MM.1S (cell line): ENCODE results near the gene GNAS.

Experiments
- DNase-seq: peaks from one replicate; pipeline ENCODE4 v3.0.0-alpha.2; 2015
- H2AFZ ChIP-seq: fragments of 300-600 bp; sonication (generic); 2 replicates; pipeline ENCODE4 v1.6.0; 2016; ENCODE audit warnings: antibody characterized with exemption, low read length
- H3F3A ChIP-seq: fragments of 300-600 bp; sonication (generic); 2 replicates; pipeline ENCODE4 v1.6.1; 2016; ENCODE audit warnings: mild to moderate bottlenecking, antibody characterized with exemption, low read length, moderate library complexity, mixed read lengths; ENCODE audit not compliant: insufficient read depth
- H3K27ac ChIP-seq: fragments of 300-600 bp; sonication (generic); 2 replicates; pipeline ENCODE4 v1.5.1; 2016; ENCODE audit warnings: mild to moderate bottlenecking, low read length
- H3K27me3 ChIP-seq: fragments of 300-600 bp; sonication (generic); replicated peaks from 2 replicates; pipeline ENCODE4 v1.6.0; 2016; ENCODE audit warnings: low read length; ENCODE audit not compliant: insufficient read depth
- H3K36me3 ChIP-seq: fragments of 300-600 bp; sonication (generic); replicated peaks from 2 replicates; pipeline ENCODE4 v1.6.1; 2016; ENCODE audit warnings: mild to moderate bottlenecking, low read length, mixed read lengths; ENCODE audit not compliant: insufficient read depth
- H3K4me1 ChIP-seq: fragments of 300-600 bp; sonication (generic); 2 replicates; pipeline ENCODE4 v1.6.1; 2016; ENCODE audit warnings: low read length, mixed read lengths
- H3K4me2 ChIP-seq: fragments of 300-600 bp; sonication (generic); 2 replicates; pipeline ENCODE4 v1.6.0; 2016; ENCODE audit warnings: low read depth, low read length
- H3K4me3 ChIP-seq: fragments of 300-600 bp; sonication (generic); 2 replicates; pipeline ENCODE4 v1.5.1; 2016; ENCODE audit warnings: low read length, mixed read lengths
- H3K79me2 ChIP-seq: fragments of 300-600 bp; sonication (generic); 2 replicates; pipeline ENCODE4 v1.6.1; 2016; ENCODE audit warnings: mixed run types, low read length, mixed read lengths
- H3K9ac ChIP-seq: fragments of 300-600 bp; sonication (generic); 2 replicates; pipeline ENCODE4 v1.6.1; 2016; ENCODE audit warnings: low read length, mixed read lengths
- H3K9me2 ChIP-seq: fragments of 300-600 bp; sonication (generic); replicated peaks from 2 replicates; pipeline ENCODE4 v1.6.1; 2016; ENCODE audit warnings: mild to moderate bottlenecking, low read length, mixed read lengths; ENCODE audit not compliant: insufficient read depth
- H3K9me3 ChIP-seq: fragments of 300-600 bp; sonication (generic); replicated peaks from 2 replicates; pipeline ENCODE4 v1.6.1; 2016; ENCODE audit warnings: mild to moderate bottlenecking, low read length, mixed read lengths; ENCODE audit not compliant: insufficient read depth
- H4K20me1 ChIP-seq: fragments of 300-600 bp; sonication (generic); 2 replicates; pipeline ENCODE4 v1.6.1; 2016; ENCODE audit warnings: mild to moderate bottlenecking, low read length, moderate library complexity, mixed read lengths; ENCODE audit not compliant: insufficient read depth
- EZH2 ChIP-seq: fragments of 300-600 bp; sonication (generic); optimal IDR thresholded peaks from 2 replicates; pipeline ENCODE3; 2017; ENCODE audit warnings: low read depth, mild to moderate bottlenecking, antibody characterized with exemption, low read length, mixed read lengths
- EZH2phosphoT487 ChIP-seq: fragments of 300-600 bp; sonication (generic); IDR thresholded peaks from 2 replicates; pipeline ENCODE4 v1.6.1; 2018; ENCODE audit warnings: antibody characterized with exemption, low read length
- TF ChIP-seq, protein P1 (sequence below): fragments of 300-600 bp; sonication (generic); IDR thresholded peaks from 2 replicates; pipeline ENCODE4 v1.5.1; 2016; ENCODE audit warnings: antibody characterized with exemption, low read length, mixed read lengths

The GNAS gene

DNA sequence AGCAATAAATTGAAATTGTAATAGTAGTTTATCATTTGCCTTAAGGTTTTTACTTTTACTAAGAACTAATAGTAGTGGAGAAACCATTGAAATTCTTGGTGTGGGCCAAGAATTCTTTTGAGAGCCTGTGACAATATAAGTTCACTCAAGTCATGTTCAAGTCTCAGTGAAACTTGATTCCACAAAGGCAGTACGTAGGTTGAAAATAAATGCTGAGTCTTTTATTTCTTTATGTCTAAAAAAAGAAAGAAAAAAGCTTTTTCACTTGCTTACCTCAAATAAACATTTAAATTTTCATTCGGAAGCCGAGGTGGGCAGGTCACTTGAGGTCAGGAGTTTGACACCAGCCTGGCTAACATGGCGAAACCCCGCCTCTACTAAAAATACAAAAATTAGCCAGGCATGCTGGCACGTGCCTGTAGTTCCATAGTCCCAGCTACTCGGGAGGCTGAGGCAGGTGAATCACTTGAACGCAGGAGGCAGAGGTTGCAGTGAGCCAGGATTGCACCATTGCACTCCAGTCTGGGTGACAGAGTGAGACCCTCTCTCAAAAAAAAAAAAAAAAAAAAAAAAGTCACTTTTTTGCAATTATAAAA, 70.7 kb downstream of the GNAS start:
- H4K20me1 ChIP-seq: no peaks in the 10 kb centered on the region
- no peak for TF ChIP-seq EZH2phosphoT487
- no peak for TF ChIP-seq EZH2
- TF ChIP-seq, protein P1, sequence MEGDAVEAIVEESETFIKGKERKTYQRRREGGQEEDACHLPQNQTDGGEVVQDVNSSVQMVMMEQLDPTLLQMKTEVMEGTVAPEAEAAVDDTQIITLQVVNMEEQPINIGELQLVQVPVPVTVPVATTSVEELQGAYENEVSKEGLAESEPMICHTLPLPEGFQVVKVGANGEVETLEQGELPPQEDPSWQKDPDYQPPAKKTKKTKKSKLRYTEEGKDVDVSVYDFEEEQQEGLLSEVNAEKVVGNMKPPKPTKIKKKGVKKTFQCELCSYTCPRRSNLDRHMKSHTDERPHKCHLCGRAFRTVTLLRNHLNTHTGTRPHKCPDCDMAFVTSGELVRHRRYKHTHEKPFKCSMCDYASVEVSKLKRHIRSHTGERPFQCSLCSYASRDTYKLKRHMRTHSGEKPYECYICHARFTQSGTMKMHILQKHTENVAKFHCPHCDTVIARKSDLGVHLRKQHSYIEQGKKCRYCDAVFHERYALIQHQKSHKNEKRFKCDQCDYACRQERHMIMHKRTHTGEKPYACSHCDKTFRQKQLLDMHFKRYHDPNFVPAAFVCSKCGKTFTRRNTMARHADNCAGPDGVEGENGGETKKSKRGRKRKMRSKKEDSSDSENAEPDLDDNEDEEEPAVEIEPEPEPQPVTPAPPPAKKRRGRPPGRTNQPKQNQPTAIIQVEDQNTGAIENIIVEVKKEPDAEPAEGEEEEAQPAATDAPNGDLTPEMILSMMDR: no peak
- H2AFZ ChIP-seq: no peak overlapping the region

DNA sequence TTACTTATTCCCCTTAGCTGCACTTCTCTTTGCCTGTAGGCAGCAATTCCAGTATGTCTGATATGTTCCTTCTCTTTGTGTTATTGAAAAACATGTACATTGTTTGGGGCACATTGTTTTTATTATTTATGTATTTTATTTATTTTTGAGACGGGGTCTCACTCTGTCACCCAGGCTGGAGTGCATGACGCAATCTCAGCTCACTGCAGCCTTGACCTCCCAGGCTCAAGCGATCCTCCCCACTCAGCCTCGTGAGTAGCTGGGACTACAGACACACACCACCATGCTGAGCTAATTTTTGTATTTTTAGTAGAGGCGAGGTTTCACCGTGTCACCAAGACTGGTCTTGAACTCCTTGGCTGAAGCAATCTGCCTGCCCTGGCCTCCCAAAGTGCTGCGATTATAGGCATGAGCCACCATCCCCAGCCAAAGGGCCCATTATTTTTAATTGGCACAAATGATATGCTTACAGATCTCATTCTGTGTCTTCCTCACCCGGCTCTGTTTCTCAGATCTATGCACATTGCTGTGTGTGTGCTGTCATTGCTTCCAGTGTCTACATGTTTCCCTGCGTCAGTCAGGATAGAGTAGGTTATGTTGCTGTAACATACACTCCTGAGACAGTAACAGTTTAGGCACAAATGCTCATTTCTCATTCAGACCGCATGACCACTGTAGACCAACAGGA, 74.4 kb downstream of the GNAS start:
- no peak overlapping the region for H3K4me3 ChIP-seq
- H3K4me2 ChIP-seq: no peak overlapping the region
- no peaks in the 10 kb centered on the region for H4K20me1 ChIP-seq
- H3K27ac ChIP-seq: no peak overlapping the region
- H3K79me2 ChIP-seq: no peaks in the 10 kb centered on the region
- TF ChIP-seq EZH2 (no peak), EZH2phosphoT487 (no peak)
- TF ChIP-seq, protein P1: no peak
- H2AFZ ChIP-seq: no peak overlapping the region
- no peaks in the 10 kb centered on the region for H3K9me3 ChIP-seq
- no peaks in the 10 kb centered on the region for H3K9me2 ChIP-seq
- DNase-seq: no peak
- peaks cover 15% of the 10 kb centered on the region for H3F3A ChIP-seq
- no peak overlapping the region for H3K9ac ChIP-seq
- no peaks in the 10 kb centered on the region for H3K36me3 ChIP-seq
- peaks cover 19% of the 10 kb centered on the region for H3K4me1 ChIP-seq
- no peaks in the 10 kb centered on the region for H3K27me3 ChIP-seq

More for the DNA sequence above, 70.7 kb downstream of the GNAS start:
- no peaks in the 10 kb centered on the region for H3K9me3 ChIP-seq
- H3K27ac ChIP-seq: peak overlapping the region; percentile 60
- H3K9ac ChIP-seq: peak overlapping the region; percentile 20; the same call in 1 of the 2 replicates
- peaks cover 15% of the 10 kb centered on the region for H3F3A ChIP-seq
- H3K4me1 ChIP-seq: peaks cover 25% of the 10 kb centered on the region
- peak overlapping the region; percentile 55 for H3K4me2 ChIP-seq
- no peaks in the 10 kb centered on the region for H3K79me2 ChIP-seq
- H3K4me3 ChIP-seq: no peak overlapping the region
- H3K27me3 ChIP-seq: no peaks in the 10 kb centered on the region
- H3K36me3 ChIP-seq: no peaks in the 10 kb centered on the region
- DNase-seq: peak; percentile 88
- H3K9me2 ChIP-seq: no peaks in the 10 kb centered on the region

DNA sequence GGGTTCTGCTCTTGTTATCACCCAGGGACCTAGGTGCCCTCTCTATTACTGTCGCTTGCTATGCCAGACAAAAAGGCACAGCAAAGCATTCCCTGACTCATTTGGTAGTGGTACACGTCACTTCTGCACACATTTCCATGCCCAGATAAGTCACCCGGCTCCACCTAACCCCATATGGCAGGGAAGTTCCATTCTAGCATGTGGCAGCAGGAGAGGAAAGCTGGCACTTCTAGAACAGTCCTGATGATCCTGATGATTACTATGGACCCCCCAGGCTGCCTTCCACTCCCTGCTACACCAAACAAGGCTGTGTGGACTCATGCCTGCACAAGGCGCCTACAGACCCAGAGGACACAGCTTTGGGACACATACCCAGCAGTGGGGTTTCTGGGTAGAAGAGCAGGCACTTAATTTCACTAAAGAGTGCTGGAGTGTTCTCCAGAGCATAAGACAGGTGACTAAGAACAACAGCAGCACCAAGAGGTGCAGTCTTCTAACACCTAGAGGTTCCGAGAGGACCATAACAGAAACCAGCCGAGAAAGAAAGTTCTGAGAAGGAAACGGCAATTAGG, 75.1 kb downstream of the GNAS start:
- Histone ChIP-seq H3K4me1 (peaks cover 12% of the 10 kb centered on the region), H3K4me2 (no peak overlapping the region), H3F3A (peaks cover 11% of the 10 kb centered on the region), H3K9ac (no peak overlapping the region), H2AFZ (no peak overlapping the region), H3K9me2 (no peaks in the 10 kb centered on the region), H3K36me3 (no peaks in the 10 kb centered on the region), H3K27ac (no peak overlapping the region), H3K79me2 (no peaks in the 10 kb centered on the region), H3K9me3 (no peaks in the 10 kb centered on the region), H4K20me1 (no peaks in the 10 kb centered on the region), H3K27me3 (no peaks in the 10 kb centered on the region), H3K4me3 (no peak overlapping the region)
- DNase-seq: no peak
- TF ChIP-seq EZH2phosphoT487 (no peak), EZH2 (no peak)
- TF ChIP-seq, protein P1: no peak
